HepG2 (cell line): ENCODE results near the gene INAFM2. TPM values are rescaled to one million over a fixed set of nuclear protein-coding genes. Genes with fewer than 3 reads are reported as not detected.

Experiments used
- CAMTA2 ChIP-seq: sonication (generic); formaldehyde crosslinking; IDR thresholded peaks from 2 replicates; pipeline ENCODE4 v1.4.0; 2020; ENCODE audit warnings: mild to moderate bottlenecking, missing genetic modification reagents, borderline replicate concordance
- CBX1 ChIP-seq: IDR thresholded peaks from one replicate; pipeline ENCODE4 v1.6.1; 2016; ENCODE audit warnings: antibody characterized with exemption, low read depth
- CEBPB ChIP-seq: IDR thresholded peaks from 2 replicates; pipeline ENCODE4 v1.6.1; 2011; ENCODE audit warnings: low read depth, low read length, improper control_type of control experiment, borderline replicate concordance
- MAFG ChIP-seq: sonication (generic); formaldehyde crosslinking; IDR thresholded peaks from 2 replicates; pipeline ENCODE4 v1.5.1; 2020; ENCODE audit warnings: mild to moderate bottlenecking, missing genetic modification reagents
- POLR2A ChIP-seq, 2 experiments: IDR thresholded peaks; 2 replicates each; pipeline ENCODE4 v1.6.1; 2011; ENCODE audit warnings: low read depth in 2 of 2, low read length in 2 of 2, mild to moderate bottlenecking in 1 of 2, moderate library complexity in 1 of 2; ENCODE audit not compliant: insufficient read depth in 1 of 2
- TCF7 ChIP-seq: sonication (generic); IDR thresholded peaks from 2 replicates; pipeline ENCODE4 v1.6.1; 2016; ENCODE audit warnings: antibody characterized with exemption, low read depth
- YEATS2 ChIP-seq: sonication (generic); formaldehyde crosslinking; IDR thresholded peaks from 2 replicates; pipeline ENCODE4 v1.4.0; 2020; ENCODE audit warnings: missing genetic modification reagents, borderline replicate concordance
- ZBTB20 ChIP-seq: sonication (generic); formaldehyde crosslinking; IDR thresholded peaks from 2 replicates; pipeline ENCODE4 v1.8.1; 2023; ENCODE audit warnings: missing genetic modification reagents, low read depth, mild to moderate bottlenecking, borderline replicate concordance
- ZNF761 ChIP-seq: sonication (generic); formaldehyde crosslinking; conservative IDR thresholded peaks from 2 replicates; pipeline ENCODE4 v1.4.0; 2020; ENCODE audit warnings: mild to moderate bottlenecking, missing genetic modification reagents
- ZNF841 ChIP-seq: sonication (generic); formaldehyde crosslinking; IDR thresholded peaks from 2 replicates; pipeline ENCODE4 v1.8.1; 2023; ENCODE audit warnings: missing genetic modification reagents, borderline replicate concordance
- polyA plus RNA-seq, 8 experiments: library from polyadenylated mRNA; depleted of rRNA in 3 of 8; stranded (reverse) in 7 of 8; unstranded in 1 of 8; fragments of >200 nt; fragmentation: Illumina TruSeq in 4 of 8; extraction: Trizol in 4 of 8; gene quantifications; 2 replicates each; pipeline versions ENCODE4 v1.2.1 to v1.2.3, GENCODE V29; 2011 to 2016; ENCODE audit warnings: low read depth in 4 of 8, missing spikeins in 1 of 8, mixed read lengths in 1 of 8; ENCODE audit not compliant: insufficient read depth in 1 of 8
- total RNA-seq, 5 experiments: library from RNA; depleted of rRNA; stranded (reverse); fragments of >200 nt; fragmentation: Illumina TruSeq; extraction: Trizol; gene quantifications; 2 replicates each; pipeline ENCODE4 v1.2.3, GENCODE V29; 2016; ENCODE audit warnings: low read depth in 1 of 5
- TF ChIP-seq, protein P1 (sequence below): sonication (generic); formaldehyde crosslinking; IDR thresholded peaks from 2 replicates; pipeline ENCODE4 v1.5.0; 2020; ENCODE audit warnings: mild to moderate bottlenecking, missing genetic modification reagents, borderline replicate concordance
- TF ChIP-seq, protein P2 (sequence below): sonication (generic); formaldehyde crosslinking; IDR thresholded peaks from 2 replicates; pipeline ENCODE4 v1.9.0; 2021; ENCODE audit warnings: mild to moderate bottlenecking, missing genetic modification reagents
- TF ChIP-seq, protein P3 (sequence below): sonication (generic); formaldehyde crosslinking; IDR thresholded peaks from 2 replicates; pipeline ENCODE4 v1.4.0; 2020; ENCODE audit warnings: missing genetic modification reagents, borderline replicate concordance

Gene INAFM2
- total and polyA plus RNA-seq, 2 of the 13 experiments (the other 11 are each of a cell fraction or from before 2014, with no cell fraction given) = 5.5 to 6.5 TPM

DNA sequence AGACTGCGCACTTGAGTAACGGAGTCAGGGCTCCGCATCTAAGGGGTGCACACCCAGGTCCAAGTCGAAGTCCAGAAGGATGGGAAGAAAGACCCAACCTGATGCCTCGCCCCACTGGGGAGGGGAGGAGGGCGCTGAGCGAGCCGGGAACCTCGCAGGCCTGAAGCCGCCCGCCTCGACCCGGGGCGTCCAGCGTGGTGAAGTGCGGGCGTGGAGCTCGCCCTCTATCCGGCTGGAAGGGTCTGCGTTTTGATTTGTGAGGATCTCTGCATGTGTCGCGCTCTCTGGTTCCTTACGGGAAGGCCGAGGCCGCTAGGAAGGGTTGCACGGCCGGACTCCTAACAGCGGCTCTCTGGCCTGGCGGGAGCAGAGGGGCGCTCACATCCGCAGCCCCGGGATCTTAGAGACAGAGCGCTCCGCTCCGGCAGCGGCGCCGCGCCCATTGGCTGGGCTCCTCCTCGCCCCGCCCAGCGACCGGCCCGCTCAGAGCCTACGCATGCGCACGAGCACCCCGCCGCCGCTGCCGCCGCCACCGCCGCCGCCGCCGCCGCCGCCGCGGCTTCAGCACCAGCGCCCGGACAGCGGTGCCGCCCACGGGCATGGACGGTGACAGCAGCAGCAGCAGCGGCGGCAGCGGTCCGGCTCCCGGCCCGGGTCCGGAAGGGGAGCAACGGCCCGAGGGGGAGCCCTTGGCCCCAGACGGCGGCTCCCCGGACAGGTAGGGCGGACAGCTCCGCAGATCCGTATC is 34.4 kb downstream of the INAFM2 start, which contains the start of gene DISP2 (continued):
- TF ChIP-seq POLR2A (IDR thresholded peaks at IDR 0.05; ENCODE audit: insufficient read depth in 1 of 2, low read depth in 2 of 2, low read length in 2 of 2) (no peak), TCF7 (no peak), MAFG (CRISPR knock-in tag) (no peak), CAMTA2 (no peak), ZNF841 (no peak), YEATS2 (CRISPR knock-in tag) (no peak), CEBPB (no peak), CBX1 (no peak), ZBTB20 (no peak), ZNF761 (CRISPR knock-in tag) (no peak)
- TF ChIP-seq, protein P1, sequence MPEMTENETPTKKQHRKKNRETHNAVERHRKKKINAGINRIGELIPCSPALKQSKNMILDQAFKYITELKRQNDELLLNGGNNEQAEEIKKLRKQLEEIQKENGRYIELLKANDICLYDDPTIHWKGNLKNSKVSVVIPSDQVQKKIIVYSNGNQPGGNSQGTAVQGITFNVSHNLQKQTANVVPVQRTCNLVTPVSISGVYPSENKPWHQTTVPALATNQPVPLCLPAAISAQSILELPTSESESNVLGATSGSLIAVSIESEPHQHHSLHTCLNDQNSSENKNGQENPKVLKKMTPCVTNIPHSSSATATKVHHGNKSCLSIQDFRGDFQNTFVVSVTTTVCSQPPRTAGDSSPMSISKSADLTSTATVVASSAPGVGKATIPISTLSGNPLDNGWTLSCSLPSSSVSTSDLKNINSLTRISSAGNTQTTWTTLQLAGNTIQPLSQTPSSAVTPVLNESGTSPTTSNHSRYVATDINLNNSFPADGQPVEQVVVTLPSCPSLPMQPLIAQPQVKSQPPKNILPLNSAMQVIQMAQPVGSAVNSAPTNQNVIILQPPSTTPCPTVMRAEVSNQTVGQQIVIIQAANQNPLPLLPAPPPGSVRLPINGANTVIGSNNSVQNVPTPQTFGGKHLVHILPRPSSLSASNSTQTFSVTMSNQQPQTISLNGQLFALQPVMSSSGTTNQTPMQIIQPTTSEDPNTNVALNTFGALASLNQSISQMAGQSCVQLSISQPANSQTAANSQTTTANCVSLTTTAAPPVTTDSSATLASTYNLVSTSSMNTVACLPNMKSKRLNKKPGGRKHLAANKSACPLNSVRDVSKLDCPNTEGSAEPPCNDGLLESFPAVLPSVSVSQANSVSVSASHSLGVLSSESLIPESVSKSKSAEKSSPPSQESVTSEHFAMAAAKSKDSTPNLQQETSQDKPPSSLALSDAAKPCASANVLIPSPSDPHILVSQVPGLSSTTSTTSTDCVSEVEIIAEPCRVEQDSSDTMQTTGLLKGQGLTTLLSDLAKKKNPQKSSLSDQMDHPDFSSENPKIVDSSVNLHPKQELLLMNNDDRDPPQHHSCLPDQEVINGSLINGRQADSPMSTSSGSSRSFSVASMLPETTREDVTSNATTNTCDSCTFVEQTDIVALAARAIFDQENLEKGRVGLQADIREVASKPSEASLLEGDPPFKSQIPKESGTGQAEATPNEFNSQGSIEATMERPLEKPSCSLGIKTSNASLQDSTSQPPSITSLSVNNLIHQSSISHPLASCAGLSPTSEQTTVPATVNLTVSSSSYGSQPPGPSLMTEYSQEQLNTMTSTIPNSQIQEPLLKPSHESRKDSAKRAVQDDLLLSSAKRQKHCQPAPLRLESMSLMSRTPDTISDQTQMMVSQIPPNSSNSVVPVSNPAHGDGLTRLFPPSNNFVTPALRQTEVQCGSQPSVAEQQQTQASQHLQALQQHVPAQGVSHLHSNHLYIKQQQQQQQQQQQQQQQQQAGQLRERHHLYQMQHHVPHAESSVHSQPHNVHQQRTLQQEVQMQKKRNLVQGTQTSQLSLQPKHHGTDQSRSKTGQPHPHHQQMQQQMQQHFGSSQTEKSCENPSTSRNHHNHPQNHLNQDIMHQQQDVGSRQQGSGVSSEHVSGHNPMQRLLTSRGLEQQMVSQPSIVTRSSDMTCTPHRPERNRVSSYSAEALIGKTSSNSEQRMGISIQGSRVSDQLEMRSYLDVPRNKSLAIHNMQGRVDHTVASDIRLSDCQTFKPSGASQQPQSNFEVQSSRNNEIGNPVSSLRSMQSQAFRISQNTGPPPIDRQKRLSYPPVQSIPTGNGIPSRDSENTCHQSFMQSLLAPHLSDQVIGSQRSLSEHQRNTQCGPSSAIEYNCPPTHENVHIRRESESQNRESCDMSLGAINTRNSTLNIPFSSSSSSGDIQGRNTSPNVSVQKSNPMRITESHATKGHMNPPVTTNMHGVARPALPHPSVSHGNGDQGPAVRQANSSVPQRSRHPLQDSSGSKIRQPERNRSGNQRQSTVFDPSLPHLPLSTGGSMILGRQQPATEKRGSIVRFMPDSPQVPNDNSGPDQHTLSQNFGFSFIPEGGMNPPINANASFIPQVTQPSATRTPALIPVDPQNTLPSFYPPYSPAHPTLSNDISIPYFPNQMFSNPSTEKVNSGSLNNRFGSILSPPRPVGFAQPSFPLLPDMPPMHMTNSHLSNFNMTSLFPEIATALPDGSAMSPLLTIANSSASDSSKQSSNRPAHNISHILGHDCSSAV = no peak
- TF ChIP-seq, protein P2, sequence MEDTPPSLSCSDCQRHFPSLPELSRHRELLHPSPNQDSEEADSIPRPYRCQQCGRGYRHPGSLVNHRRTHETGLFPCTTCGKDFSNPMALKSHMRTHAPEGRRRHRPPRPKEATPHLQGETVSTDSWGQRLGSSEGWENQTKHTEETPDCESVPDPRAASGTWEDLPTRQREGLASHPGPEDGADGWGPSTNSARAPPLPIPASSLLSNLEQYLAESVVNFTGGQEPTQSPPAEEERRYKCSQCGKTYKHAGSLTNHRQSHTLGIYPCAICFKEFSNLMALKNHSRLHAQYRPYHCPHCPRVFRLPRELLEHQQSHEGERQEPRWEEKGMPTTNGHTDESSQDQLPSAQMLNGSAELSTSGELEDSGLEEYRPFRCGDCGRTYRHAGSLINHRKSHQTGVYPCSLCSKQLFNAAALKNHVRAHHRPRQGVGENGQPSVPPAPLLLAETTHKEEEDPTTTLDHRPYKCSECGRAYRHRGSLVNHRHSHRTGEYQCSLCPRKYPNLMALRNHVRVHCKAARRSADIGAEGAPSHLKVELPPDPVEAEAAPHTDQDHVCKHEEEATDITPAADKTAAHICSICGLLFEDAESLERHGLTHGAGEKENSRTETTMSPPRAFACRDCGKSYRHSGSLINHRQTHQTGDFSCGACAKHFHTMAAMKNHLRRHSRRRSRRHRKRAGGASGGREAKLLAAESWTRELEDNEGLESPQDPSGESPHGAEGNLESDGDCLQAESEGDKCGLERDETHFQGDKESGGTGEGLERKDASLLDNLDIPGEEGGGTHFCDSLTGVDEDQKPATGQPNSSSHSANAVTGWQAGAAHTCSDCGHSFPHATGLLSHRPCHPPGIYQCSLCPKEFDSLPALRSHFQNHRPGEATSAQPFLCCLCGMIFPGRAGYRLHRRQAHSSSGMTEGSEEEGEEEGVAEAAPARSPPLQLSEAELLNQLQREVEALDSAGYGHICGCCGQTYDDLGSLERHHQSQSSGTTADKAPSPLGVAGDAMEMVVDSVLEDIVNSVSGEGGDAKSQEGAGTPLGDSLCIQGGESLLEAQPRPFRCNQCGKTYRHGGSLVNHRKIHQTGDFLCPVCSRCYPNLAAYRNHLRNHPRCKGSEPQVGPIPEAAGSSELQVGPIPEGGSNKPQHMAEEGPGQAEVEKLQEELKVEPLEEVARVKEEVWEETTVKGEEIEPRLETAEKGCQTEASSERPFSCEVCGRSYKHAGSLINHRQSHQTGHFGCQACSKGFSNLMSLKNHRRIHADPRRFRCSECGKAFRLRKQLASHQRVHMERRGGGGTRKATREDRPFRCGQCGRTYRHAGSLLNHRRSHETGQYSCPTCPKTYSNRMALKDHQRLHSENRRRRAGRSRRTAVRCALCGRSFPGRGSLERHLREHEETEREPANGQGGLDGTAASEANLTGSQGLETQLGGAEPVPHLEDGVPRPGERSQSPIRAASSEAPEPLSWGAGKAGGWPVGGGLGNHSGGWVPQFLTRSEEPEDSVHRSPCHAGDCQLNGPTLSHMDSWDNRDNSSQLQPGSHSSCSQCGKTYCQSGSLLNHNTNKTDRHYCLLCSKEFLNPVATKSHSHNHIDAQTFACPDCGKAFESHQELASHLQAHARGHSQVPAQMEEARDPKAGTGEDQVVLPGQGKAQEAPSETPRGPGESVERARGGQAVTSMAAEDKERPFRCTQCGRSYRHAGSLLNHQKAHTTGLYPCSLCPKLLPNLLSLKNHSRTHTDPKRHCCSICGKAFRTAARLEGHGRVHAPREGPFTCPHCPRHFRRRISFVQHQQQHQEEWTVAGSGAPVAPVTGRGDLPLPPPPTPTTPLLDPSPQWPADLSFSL (CRISPR knock-in tag) = no peak
- TF ChIP-seq, protein P3, sequence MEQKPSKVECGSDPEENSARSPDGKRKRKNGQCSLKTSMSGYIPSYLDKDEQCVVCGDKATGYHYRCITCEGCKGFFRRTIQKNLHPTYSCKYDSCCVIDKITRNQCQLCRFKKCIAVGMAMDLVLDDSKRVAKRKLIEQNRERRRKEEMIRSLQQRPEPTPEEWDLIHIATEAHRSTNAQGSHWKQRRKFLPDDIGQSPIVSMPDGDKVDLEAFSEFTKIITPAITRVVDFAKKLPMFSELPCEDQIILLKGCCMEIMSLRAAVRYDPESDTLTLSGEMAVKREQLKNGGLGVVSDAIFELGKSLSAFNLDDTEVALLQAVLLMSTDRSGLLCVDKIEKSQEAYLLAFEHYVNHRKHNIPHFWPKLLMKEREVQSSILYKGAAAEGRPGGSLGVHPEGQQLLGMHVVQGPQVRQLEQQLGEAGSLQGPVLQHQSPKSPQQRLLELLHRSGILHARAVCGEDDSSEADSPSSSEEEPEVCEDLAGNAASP (CRISPR knock-in tag) = no peak
